ENCODE data around the gene CATSPER1. TPM values are rescaled to one million over a fixed set of nuclear protein-coding genes. Genes with fewer than 3 reads are reported as not detected.
"Not testable (repeated sequence)": the region's sequence is repeated elsewhere in the genome, so short reads cannot be mapped to it uniquely, and the experiment has no call there.

CATSPER1 gene
- total RNA-seq, 1 donor from 2014 or later: 3.6 TPM

DNA sequence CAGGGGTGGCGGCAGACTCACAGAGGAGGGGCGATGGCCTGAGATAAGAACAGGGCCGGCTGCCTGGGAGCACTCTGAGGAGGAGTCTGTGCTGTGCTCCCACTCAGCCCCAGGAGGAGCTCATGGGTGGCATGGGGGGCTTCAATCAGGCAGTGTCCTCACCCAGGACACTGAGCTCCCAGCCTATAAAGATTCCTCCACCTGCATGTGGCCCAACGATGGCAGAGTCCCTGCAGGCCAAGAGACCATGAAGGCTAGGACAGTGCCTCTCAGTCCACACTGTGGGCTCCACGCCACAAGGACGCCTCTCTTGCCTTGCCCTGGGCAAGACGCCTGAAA lies 12.5 kb downstream of the CATSPER1 start:
- intact Hi-C loops (cut with DNase I): no loop called here
- no peak overlapping the region for H3K27ac ChIP-seq

DNA sequence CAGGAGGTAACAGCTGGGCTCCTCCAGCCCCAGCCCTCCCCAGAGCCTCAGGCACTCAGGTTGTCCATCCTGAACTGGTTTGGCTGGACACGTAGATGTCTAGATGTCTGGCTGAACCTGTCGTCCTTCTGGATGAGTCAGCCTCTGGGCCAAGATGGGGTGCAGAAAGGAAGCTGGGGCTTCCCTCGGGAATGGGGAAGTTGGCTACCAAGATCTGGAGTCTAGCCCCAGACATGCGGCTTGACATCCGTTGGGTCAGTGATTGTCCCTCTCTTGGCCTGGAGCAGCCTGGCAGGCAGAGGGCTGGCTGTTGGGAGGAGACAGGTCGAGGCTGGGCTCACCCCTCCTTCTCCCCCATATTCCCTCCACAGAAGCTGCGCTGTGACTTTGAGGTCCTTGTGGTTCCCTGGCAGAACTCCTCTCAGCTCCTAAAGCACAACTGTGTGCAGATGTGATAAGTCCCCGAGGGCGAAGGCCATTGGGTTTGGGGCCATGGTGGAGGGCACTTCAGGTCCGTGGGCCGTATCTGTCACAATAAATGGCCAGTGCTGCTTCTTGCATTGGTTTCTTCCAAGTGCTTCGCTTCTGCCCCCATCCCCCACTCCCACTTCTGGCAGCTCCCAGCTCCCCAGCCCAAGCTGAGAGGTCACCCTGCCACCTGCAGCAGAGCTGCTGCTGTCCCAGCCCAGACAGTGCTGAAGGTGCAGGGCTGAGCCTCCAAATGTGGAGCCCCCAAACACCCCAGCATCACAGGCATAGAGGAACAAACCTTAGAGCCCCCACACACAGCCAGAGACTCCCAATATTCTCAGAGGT lies 13.1 kb downstream of the CATSPER1 start:
- H3K9me3 ChIP-seq: no peaks in the 10 kb centered on the region
- ATAC-seq: peak; percentile 7 to 9
- intact Hi-C loops (cut with DNase I): no loop called here
- DNase-seq: no peak
- peaks cover 22% of the 10 kb centered on the region for H3K27me3 ChIP-seq (ENCODE audit: low read depth)
- H3K4me3 ChIP-seq: no peak overlapping the region
- TF ChIP-seq, protein P1, sequence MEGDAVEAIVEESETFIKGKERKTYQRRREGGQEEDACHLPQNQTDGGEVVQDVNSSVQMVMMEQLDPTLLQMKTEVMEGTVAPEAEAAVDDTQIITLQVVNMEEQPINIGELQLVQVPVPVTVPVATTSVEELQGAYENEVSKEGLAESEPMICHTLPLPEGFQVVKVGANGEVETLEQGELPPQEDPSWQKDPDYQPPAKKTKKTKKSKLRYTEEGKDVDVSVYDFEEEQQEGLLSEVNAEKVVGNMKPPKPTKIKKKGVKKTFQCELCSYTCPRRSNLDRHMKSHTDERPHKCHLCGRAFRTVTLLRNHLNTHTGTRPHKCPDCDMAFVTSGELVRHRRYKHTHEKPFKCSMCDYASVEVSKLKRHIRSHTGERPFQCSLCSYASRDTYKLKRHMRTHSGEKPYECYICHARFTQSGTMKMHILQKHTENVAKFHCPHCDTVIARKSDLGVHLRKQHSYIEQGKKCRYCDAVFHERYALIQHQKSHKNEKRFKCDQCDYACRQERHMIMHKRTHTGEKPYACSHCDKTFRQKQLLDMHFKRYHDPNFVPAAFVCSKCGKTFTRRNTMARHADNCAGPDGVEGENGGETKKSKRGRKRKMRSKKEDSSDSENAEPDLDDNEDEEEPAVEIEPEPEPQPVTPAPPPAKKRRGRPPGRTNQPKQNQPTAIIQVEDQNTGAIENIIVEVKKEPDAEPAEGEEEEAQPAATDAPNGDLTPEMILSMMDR (IDR thresholded peaks at IDR 0.05): no peak
- peaks cover 17% of the 10 kb centered on the region for H3K4me1 ChIP-seq
- H3K36me3 ChIP-seq: no peaks in the 10 kb centered on the region
- H3K27ac ChIP-seq: no peak overlapping the region

More for the DNA sequence above, 12.5 kb downstream of the CATSPER1 start:
- DNase-seq (no peak), ATAC-seq (no peak)
- peaks cover 22% of the 10 kb centered on the region for H3K27me3 ChIP-seq (ENCODE audit: low read depth)
- TF ChIP-seq, protein P1 (IDR thresholded peaks at IDR 0.05): no peak
- no peak overlapping the region for H3K4me3 ChIP-seq
- H3K9me3 ChIP-seq: no peaks in the 10 kb centered on the region
- H3K4me1 ChIP-seq: peaks cover 17% of the 10 kb centered on the region
- H3K36me3 ChIP-seq: no peaks in the 10 kb centered on the region

DNA sequence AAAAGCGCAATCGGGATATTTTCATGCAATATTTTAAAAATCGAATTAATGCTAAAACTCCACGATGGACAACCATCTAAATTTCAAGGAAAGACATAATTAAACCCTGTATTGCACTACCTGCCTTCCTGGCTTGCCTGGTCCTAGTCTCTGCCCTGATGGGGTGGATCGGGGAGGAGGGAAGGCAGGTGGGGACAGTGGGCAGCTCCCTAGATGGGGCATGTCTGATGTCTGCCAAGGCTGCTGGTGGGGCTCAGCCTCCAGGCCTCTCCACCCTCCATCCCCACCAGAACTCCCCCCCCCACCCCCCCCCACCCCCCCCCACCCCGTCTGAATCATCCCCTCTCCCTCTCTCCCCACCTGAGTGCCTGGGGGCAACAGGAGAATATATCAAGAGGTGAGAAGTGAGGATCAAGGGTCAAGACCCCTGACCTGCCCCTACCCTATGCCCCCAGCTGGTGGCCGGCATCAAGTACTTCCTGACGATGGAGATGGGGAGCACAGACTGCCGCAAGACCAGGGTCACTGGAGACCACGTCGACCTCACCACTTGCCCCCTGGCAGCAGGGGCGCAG lies 13.8 kb downstream of the CATSPER1 start:
- ATAC-seq (no peak), DNase-seq (no peak)
- intact Hi-C loops (cut with DNase I): no loop called here

DNA sequence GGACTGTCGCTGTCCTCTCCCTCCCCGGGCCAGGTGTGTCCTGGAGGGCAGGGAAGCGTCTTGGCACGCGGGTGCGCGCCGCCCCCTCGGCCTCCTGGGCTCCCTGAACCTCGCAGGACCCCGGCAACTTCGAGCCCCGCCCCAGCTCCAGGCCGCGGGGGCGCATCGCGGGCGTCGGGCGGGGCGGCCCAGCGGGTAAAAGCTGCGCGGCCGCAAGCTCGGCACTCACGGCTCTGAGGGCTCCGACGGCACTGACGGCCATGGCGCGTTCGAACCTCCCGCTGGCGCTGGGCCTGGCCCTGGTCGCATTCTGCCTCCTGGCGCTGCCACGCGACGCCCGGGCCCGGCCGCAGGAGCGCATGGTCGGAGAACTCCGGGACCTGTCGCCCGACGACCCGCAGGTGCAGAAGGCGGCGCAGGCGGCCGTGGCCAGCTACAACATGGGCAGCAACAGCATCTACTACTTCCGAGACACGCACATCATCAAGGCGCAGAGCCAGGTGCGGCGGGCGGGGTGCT lies 14.4 kb downstream of the CATSPER1 start, which contains the start of gene CST6:
Gene CST6 (plus strand): TSS at position 224 of the 519 bp plus-strand sequence. CDS start 37 bp downstream, at position 261.
- peak; percentile 25 to 37 for ATAC-seq
- TF ChIP-seq, protein P1 (IDR thresholded peaks at IDR 0.05): no peak
- Histone ChIP-seq H3K27ac (peak within 1 kb of the TSS; percentile 77), H3K27me3 (ENCODE audit: low read depth) (peaks cover 22% of the 10 kb centered on the region), H3K4me3 (peak within 1 kb of the TSS; percentile 37), H3K9me3 (no peaks in the 10 kb centered on the region), H3K4me1 (peaks cover 17% of the 10 kb centered on the region), H3K36me3 (no peaks in the 10 kb centered on the region)
- DNase-seq: no peak
- intact Hi-C loops (cut with DNase I): no loop called here

More for the DNA sequence above, 13.8 kb downstream of the CATSPER1 start:
- Histone ChIP-seq H3K36me3 (no peaks in the 10 kb centered on the region), H3K4me1 (peaks cover 17% of the 10 kb centered on the region), H3K9me3 (no peaks in the 10 kb centered on the region), H3K27me3 (ENCODE audit: low read depth) (peaks cover 22% of the 10 kb centered on the region), H3K4me3 (peak overlapping the region; percentile 37), H3K27ac (peak overlapping the region; percentile 77)
- TF ChIP-seq, protein P1 (IDR thresholded peaks at IDR 0.05): no peak

DNA sequence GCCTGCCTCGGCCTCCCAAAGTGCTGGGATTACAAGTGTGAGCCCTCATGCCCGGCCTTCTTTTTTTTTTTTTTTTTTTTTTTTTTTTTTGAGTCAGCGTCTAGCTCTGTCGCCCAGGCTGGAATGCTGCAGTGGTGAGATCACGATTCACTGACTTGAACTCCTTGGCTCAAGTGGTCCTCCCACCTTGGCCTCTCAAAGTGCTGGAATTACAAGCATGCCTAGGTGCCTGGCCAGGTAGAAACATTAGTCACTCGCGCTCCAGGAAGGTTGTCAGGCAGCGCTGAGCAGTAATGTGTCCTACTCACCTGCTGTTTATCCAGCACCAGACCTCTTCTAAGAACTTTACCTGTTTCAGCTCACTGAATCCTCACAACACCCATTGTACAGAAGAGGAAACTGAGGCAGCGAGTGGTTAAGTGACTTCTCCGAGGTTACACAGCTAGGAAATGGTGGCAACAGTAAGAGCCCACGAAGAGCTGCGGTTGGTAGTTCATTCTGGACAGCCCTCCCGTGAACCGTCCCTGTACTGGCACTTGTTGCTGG lies 15.0 kb downstream of the CATSPER1 start:
- Histone ChIP-seq H3K27ac (peak overlapping the region; percentile 77), H3K27me3 (ENCODE audit: low read depth) (peaks cover 22% of the 10 kb centered on the region), H3K4me3 (peak overlapping the region; percentile 37), H3K36me3 (no peaks in the 10 kb centered on the region), H3K9me3 (no peaks in the 10 kb centered on the region), H3K4me1 (peaks cover 17% of the 10 kb centered on the region)
- ATAC-seq (peak; percentile 91 to 95), DNase-seq (peak; percentile 86)
- TF ChIP-seq, protein P1 (IDR thresholded peaks at IDR 0.05): no peak
- intact Hi-C loops (cut with DNase I): no loop called here

DNA sequence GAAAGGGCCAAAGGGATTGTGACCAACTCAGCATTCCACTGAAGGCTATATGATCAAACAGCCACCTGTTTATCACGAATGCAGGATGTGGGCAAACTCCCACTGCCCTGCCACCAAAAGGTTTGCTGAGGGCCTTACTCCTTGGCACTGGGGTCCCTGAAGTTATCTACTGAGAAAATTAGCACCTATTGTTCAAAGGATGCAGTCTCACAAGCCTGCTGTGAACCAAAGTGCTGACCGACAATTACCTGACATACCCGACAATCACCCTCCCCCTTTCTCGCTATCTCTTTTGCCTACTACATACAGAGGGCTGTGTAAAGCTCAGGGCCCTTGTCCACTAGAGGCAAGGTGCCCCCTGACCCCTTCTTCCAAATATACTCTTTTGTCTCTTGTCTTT lies 16.2 kb downstream of the CATSPER1 start:
- ATAC-seq; DNase-seq; intact Hi-C loops (cut with DNase I); H3K36me3 ChIP-seq; H3K27ac ChIP-seq; H3K9me3 ChIP-seq; H3K4me3 ChIP-seq: not testable (repeated sequence)
- H3K27me3 ChIP-seq (ENCODE audit: low read depth): peaks cover 22% of the 10 kb centered on the region
- H3K4me1 ChIP-seq: peaks cover 17% of the 10 kb centered on the region

Measured in lower lobe of right lung (tissue), 2 donors.